WI38 (cell line): ENCODE results near the gene MRC1.

Experiments
- H3K4me3 ChIP-seq: 2 replicates; pipeline ENCODE4 v1.5.1; 2011; ENCODE audit warnings: low read depth, mild to moderate bottlenecking, control low read depth, low read length
- CTCF ChIP-seq: IDR thresholded peaks from 2 replicates; pipeline ENCODE4 v1.5.1; 2012; ENCODE audit warnings: low read depth, mild to moderate bottlenecking, control low read depth, low read length

Gene MRC1

GRCh38 chr10:17857040-17857439 is 47.9 kb downstream of the MRC1 start:
- no peak overlapping the region for H3K4me3 ChIP-seq
- no peak for TF ChIP-seq CTCF

- TF ChIP-seq CTCF = no peak
- H3K4me3 ChIP-seq = no peak overlapping the region
These were observed 50.5 kb downstream of the MRC1 start for GRCh38 chr10:17859492-17860156.

GRCh38 chr10:17861760-17862159 is 52.6 kb downstream of the MRC1 start:
- TF ChIP-seq CTCF = no peak
- H3K4me3 ChIP-seq = no peak overlapping the region

GRCh38 chr10:17865351-17865750 is 56.2 kb downstream of the MRC1 start:
- H3K4me3 ChIP-seq = no peak overlapping the region
- TF ChIP-seq CTCF = no peak

- no peak for TF ChIP-seq CTCF
- no peak overlapping the region for H3K4me3 ChIP-seq
These were observed 57.2 kb downstream of the MRC1 start for GRCh38 chr10:17866346-17866745.

GRCh38 chr10:17867056-17867455 is 57.9 kb downstream of the MRC1 start:
- TF ChIP-seq CTCF = no peak
- H3K4me3 ChIP-seq = no peak overlapping the region

GRCh38 chr10:17871036-17871435 is 61.9 kb downstream of the MRC1 start:
- H3K4me3 ChIP-seq = no peak overlapping the region
- TF ChIP-seq CTCF = no peak
